GM19397 (cell line): ENCODE results near the gene RNF4.
"Not testable (repeated sequence)": the region's sequence is repeated elsewhere in the genome, so short reads cannot be mapped to it uniquely, and the experiment has no call there.

ENCODE experiments used
- ATAC-seq: cut with Tn5 transposase; IDR thresholded peaks from one replicate; pipeline ENCODE4 v1.9.1; 2021; ENCODE audit warnings: mild to moderate bottlenecking, moderate library complexity; ENCODE audit not compliant: unreplicated experiment

The RNF4 gene

GRCh38 chr4:2485956-2486355 lies 17.1 kb downstream of the RNF4 start:
- ATAC-seq, result no peak

- no peak for ATAC-seq
Observed at GRCh38 chr4:2486981-2487380, 18.1 kb downstream of the RNF4 start.

GRCh38 chr4:2487632-2488031 lies 18.7 kb downstream of the RNF4 start:
- ATAC-seq, result no peak

GRCh38 chr4:2489081-2489805 lies 20.3 kb downstream of the RNF4 start:
- ATAC-seq, result no peak

- no peak for ATAC-seq
Observed at GRCh38 chr4:2489841-2490552, 21.1 kb downstream of the RNF4 start.

- no peak for ATAC-seq
Observed at GRCh38 chr4:2492970-2493369, 24.1 kb downstream of the RNF4 start.

GRCh38 chr4:2494992-2495391 lies 26.1 kb downstream of the RNF4 start:
- ATAC-seq, result no peak

GRCh38 chr4:2497324-2497723 lies 28.4 kb downstream of the RNF4 start:
- ATAC-seq, result no peak

- ATAC-seq, result peak; percentile 69
Observed at GRCh38 chr4:2497931-2498330, 29.0 kb downstream of the RNF4 start.

GRCh38 chr4:2500547-2500946 lies 31.6 kb downstream of the RNF4 start:
- ATAC-seq, result no peak

GRCh38 chr4:2501034-2501594 lies 32.2 kb downstream of the RNF4 start:
- ATAC-seq, result no peak

GRCh38 chr4:2503809-2504208 lies 34.9 kb downstream of the RNF4 start:
- ATAC-seq, result no peak

- ATAC-seq, result no peak
Observed at GRCh38 chr4:2507259-2507658, 38.4 kb downstream of the RNF4 start.

GRCh38 chr4:2507855-2508254 lies 38.9 kb downstream of the RNF4 start:
- ATAC-seq, result no peak

- ATAC-seq, result no peak
Observed at GRCh38 chr4:2510351-2511259, 41.7 kb downstream of the RNF4 start.

GRCh38 chr4:2511645-2512131 lies 42.8 kb downstream of the RNF4 start:
- no peak for ATAC-seq

GRCh38 chr4:2512396-2513135 lies 43.7 kb downstream of the RNF4 start:
- no peak for ATAC-seq

- ATAC-seq, result not testable (repeated sequence)
Observed at GRCh38 chr4:2514193-2514592, 45.3 kb downstream of the RNF4 start.

- not testable (repeated sequence) for ATAC-seq
Observed at GRCh38 chr4:2514944-2515343, 46.0 kb downstream of the RNF4 start.

- ATAC-seq, result no peak
Observed at GRCh38 chr4:2515830-2516550, 47.1 kb downstream of the RNF4 start.
